RWPE1 (cell line): ENCODE measurements around the gene GNE.
"Not testable (repeated sequence)": the region's sequence is repeated elsewhere in the genome, so short reads cannot be mapped to it uniquely, and the experiment has no call there.

Experiments used
- CTCF ChIA-PET: fragments of 350-600 bp; sonication (Branson Sonifier 250); formaldehyde crosslinking; extraction: SDS; loops from one replicate; lab custom pipeline; 2021; lab: Yijun Ruan, JAX
- POLR2A ChIA-PET: fragments of 400-600 bp; formaldehyde crosslinking; extraction: SDS; loops from one replicate; lab custom pipeline; 2020; ENCODE audit warnings: antibody characterized with exemption; ENCODE audit not compliant: low non-redundant PET; lab: Yijun Ruan, JAX
- DNase-seq: peaks from one replicate; pipeline ENCODE4 v3.0.0; 2012; ENCODE audit warnings: low spot score
- H3K27ac ChIP-seq: fragments of 450-650 bp; 2 replicates; pipeline ENCODE4 v1.5.1; 2017
- TF ChIP-seq, protein P1 (sequence below): fragments of 450-650 bp; conservative IDR thresholded peaks from 2 replicates; pipeline ENCODE4 v1.5.1; 2017; ENCODE audit warnings: low read depth, mild to moderate bottlenecking

The GNE gene

GRCh38 chr9:36276254-36276653, 18.0 kb upstream of the GNE start:
- ChIA-PET CTCF (interaction anchor here (0.6 to 0.7 kb wide), 2 partner anchors 95 to 1256 kb away, joined by 3 to 5 read pairs; no protein-coding TSS in a partner anchor), POLR2A (interaction anchor here (0.6 kb wide), 1 partner anchor 145 kb away, joined by 5 read pairs; no protein-coding TSS in a partner anchor)
- TF ChIP-seq, protein P1, sequence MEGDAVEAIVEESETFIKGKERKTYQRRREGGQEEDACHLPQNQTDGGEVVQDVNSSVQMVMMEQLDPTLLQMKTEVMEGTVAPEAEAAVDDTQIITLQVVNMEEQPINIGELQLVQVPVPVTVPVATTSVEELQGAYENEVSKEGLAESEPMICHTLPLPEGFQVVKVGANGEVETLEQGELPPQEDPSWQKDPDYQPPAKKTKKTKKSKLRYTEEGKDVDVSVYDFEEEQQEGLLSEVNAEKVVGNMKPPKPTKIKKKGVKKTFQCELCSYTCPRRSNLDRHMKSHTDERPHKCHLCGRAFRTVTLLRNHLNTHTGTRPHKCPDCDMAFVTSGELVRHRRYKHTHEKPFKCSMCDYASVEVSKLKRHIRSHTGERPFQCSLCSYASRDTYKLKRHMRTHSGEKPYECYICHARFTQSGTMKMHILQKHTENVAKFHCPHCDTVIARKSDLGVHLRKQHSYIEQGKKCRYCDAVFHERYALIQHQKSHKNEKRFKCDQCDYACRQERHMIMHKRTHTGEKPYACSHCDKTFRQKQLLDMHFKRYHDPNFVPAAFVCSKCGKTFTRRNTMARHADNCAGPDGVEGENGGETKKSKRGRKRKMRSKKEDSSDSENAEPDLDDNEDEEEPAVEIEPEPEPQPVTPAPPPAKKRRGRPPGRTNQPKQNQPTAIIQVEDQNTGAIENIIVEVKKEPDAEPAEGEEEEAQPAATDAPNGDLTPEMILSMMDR = no peak
- no peak overlapping the region for H3K27ac ChIP-seq
- DNase-seq = no peak

DNA sequence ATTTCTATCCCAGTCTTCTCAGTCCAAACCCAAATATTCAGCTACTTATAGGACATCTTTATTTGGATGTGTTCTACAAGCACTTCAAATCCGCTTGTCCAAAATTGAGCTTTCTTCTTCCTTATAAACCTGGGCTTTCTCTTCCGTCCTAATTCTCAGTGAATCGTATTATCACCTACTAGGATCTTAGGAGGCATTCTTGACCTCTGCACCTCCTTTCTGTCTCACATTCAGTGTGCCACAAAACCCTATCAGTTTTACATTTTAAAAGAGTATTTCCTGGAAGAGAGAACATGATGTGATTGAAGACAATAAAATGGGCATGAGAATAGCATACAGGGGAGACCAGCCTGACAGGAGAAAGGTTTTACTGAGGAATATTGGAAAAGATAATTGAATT, 16.8 kb upstream of the GNE start:
- ChIA-PET CTCF (interaction anchor here (0.6 kb wide), 1 partner anchor 12 kb away, joined by 3 read pairs; no protein-coding TSS in a partner anchor), POLR2A (no interaction called here)
- DNase-seq = no peak
- no peak overlapping the region for H3K27ac ChIP-seq
- TF ChIP-seq, protein P1 = no peak

- H3K27ac ChIP-seq, POLR2A ChIA-PET: not testable (repeated sequence)
- peak; percentile 43 for DNase-seq
- CTCF ChIA-PET = interaction anchor here (0.6 to 1.3 kb wide), 2 partner anchors 55 to 782 kb away, joined by 3 to 5 read pairs; no protein-coding TSS in a partner anchor
Observed at GRCh38 chr9:36273354-36273753, 15.1 kb upstream of the GNE start.

DNA sequence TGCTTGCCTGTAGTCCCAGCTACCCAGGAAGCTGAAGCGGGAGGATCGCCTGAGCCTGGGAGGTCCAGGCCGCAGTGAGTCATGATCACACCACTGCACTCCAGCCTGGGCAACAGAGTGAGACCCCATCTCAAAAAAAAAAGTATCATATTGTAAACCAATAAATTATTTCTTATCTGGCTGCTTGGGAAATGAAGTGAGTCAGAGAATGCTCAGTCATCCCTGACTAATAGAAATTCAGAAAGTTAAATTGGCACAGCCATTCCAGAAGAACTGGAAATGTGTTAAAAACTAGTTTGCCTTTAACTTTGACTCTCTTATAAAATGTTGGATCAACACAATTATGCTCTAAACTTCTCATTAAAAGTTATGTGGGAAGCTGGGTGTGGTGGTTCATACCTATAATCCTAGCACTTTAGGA, 9.8 kb upstream of the GNE start:
- peak overlapping the region; percentile 40 for H3K27ac ChIP-seq
- peak; percentile 54 for DNase-seq
- CTCF ChIA-PET = no interaction called here
- POLR2A ChIA-PET = no interaction called here
- TF ChIP-seq, protein P1 = no peak

DNA sequence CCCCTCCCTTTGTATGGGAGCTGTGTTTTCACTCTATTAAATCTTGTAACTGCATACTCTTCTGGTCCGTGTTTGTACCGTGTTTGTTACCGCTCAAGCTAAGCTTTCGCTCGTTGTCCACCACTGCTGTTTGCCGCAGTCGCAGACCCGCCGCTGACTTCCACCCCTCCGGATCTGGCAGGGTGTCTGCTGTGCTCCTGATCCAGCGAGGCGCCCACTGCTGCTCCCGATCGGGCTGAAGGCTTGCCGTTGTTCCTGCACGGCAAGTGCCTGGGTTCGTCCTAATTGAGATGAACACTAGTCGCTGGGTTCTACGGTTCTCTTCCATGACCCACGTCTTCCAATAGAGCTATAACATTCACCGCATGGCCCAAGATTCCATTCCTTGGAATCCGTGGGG, 6.6 kb upstream of the GNE start:
- TF ChIP-seq, protein P1 = no peak
- CTCF ChIA-PET = no interaction called here
- H3K27ac ChIP-seq = no peak overlapping the region
- no peak for DNase-seq
- POLR2A ChIA-PET = no interaction called here

GRCh38 chr9:36263683-36264082, 5.4 kb upstream of the GNE start:
- no peak for DNase-seq

GRCh38 chr9:36258996-36259533, 817 bp upstream of the GNE start:
- POLR2A ChIA-PET = interaction anchor here (0.6 to 0.9 kb wide), 2 partner anchors 64 to 66 kb away, joined by 4 to 10 read pairs; no protein-coding TSS in a partner anchor
- H3K27ac ChIP-seq = peak overlapping the region; percentile 96
- TF ChIP-seq, protein P1 = no peak
- CTCF ChIA-PET = interaction anchor here (0.7 kb wide), 2 partner anchors 77 to 93 kb away, joined by 5 read pairs; no protein-coding TSS in a partner anchor
- no peak for DNase-seq

More at GRCh38 chr9:36263683-36264082, 5.4 kb upstream of the GNE start:
- CTCF ChIA-PET = interaction anchor here (0.6 kb wide), 1 partner anchor 889 kb away, joined by 3 read pairs; no protein-coding TSS in a partner anchor
- TF ChIP-seq, protein P1 = no peak
- POLR2A ChIA-PET = no interaction called here
- H3K27ac ChIP-seq = no peak overlapping the region
